Measurements from ENCODE around the gene AGBL4. TPM values are rescaled to one million over a fixed set of nuclear protein-coding genes. Genes with fewer than 3 reads are reported as not detected.
"Not testable (repeated sequence)": the region's sequence is repeated elsewhere in the genome, so short reads cannot be mapped to it uniquely, and the experiment has no call there.

Gene AGBL4
- total RNA-seq, 1 experiment from 2014 or later: not detected

DNA sequence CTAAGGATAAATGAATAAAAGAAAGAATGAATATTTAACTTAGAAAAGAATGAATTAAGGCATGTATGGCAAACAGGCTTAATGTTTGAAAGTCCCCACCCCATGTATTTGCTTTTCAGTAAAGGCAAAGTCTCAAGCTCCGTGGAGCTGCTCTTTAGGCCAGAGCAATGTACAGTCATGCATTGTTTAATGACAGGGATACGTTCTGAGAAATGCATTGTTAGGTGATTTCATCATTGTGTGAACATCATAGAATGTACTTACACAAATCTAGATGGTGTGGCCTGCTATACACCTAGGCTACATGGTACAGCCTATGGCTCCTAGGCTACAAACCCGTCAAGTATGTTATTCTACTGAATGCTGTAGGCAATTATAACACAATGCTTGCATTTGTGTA is 1500.2 kb downstream of the AGBL4 start:
- no peak for DNase-seq (ENCODE audit: low read depth, low spot score)
- Histone ChIP-seq H3K36me3 (ENCODE audit: control insufficient read depth in 1 of 2, insufficient read depth in 2 of 2, low read length in 2 of 2) (no peaks in the 10 kb centered on the region), H3K4me1 (ENCODE audit: control insufficient read depth in 1 of 2, insufficient read depth in 2 of 2, low read length in 2 of 2) (no peaks in the 10 kb centered on the region), H2AFZ (ENCODE audit: low read depth, low read length, poor library complexity, severe bottlenecking) (no peak overlapping the region), H3K9ac (ENCODE audit: low read length) (no peak overlapping the region), H3K9me2 (ENCODE audit: insufficient read depth) (no peaks in the 10 kb centered on the region), H3K4me3 (replicated peaks in 1 of 2; ENCODE audit: low read depth in 1 of 2, low read length in 2 of 2) (no peak overlapping the region), H4K20me1 (ENCODE audit: insufficient read depth) (no peaks in the 10 kb centered on the region), H3K79me2 (ENCODE audit: insufficient read depth, low read length) (no peaks in the 10 kb centered on the region), H3K4me2 (ENCODE audit: low read length) (no peak overlapping the region), H3K27ac (ENCODE audit: low read depth, low read length) (no peak overlapping the region), H3K9me3 (ENCODE audit: control insufficient read depth in 1 of 2, insufficient read depth in 1 of 2, low read depth in 1 of 2, low read length in 2 of 2) (no peaks in the 10 kb centered on the region), H3K27me3 (ENCODE audit: insufficient read depth, low read length) (peaks cover 46% of the 10 kb centered on the region)
- ChIA-PET POLR2A (no interaction called here), RAD21 (ENCODE audit: low non-redundant PET in 1 of 2, low total read pairs in 2 of 2, uncharacterized antibody in 2 of 2, unreplicated experiment in 2 of 2) (no interaction called here), CTCF (no interaction called here)
- no TSS peak for BruUV-seq (replicated peaks)
- intact Hi-C loops (cut with micrococcal nuclease): no loop called here
- TF ChIP-seq YY1 (IDR thresholded peaks at IDR 0.05; ENCODE audit: extremely low read depth, insufficient replicate concordance, low read depth, low read length) (no peak), FOSL1 (IDR thresholded peaks at IDR 0.05; ENCODE audit: low read depth) (no peak), RAD21 (IDR thresholded peaks at IDR 0.05; ENCODE audit: low read depth) (no peak), SIN3A (IDR thresholded peaks at IDR 0.05; ENCODE audit: low read depth) (no peak), SP1 (IDR thresholded peaks at IDR 0.05; ENCODE audit: low read depth) (no peak), CBX3 (IDR thresholded peaks at IDR 0.05; ENCODE audit: low read depth) (no peak), ELF1 (IDR thresholded peaks at IDR 0.05; ENCODE audit: borderline replicate concordance, low read depth) (no peak), SRF (IDR thresholded peaks at IDR 0.05; ENCODE audit: low read depth) (no peak), POLR2A (IDR thresholded peaks at IDR 0.05; ENCODE audit: borderline replicate concordance, extremely low read depth, insufficient read depth, insufficient read length) (no peak), ZFX (IDR thresholded peaks at IDR 0.05) (no peak)
- ATAC-seq: no peak

- H2AFZ ChIP-seq (ENCODE audit: low read depth, low read length, poor library complexity, severe bottlenecking); H3K27ac ChIP-seq (ENCODE audit: low read depth, low read length); H4K20me1 ChIP-seq (ENCODE audit: insufficient read depth); DNase-seq (ENCODE audit: low read depth, low spot score); POLR2A ChIA-PET; intact Hi-C loops (cut with micrococcal nuclease); CTCF ChIA-PET; H3K9me3 ChIP-seq (ENCODE audit: control insufficient read depth in 1 of 2, insufficient read depth in 1 of 2, low read depth in 1 of 2, low read length in 2 of 2); H3K4me2 ChIP-seq (ENCODE audit: low read length); H3K4me1 ChIP-seq (ENCODE audit: control insufficient read depth in 1 of 2, insufficient read depth in 2 of 2, low read length in 2 of 2); H3K79me2 ChIP-seq (ENCODE audit: insufficient read depth, low read length); H3K36me3 ChIP-seq (ENCODE audit: control insufficient read depth in 1 of 2, insufficient read depth in 2 of 2, low read length in 2 of 2); ATAC-seq; H3K4me3 ChIP-seq (replicated peaks in 1 of 2; ENCODE audit: low read depth in 1 of 2, low read length in 2 of 2); H3K9me2 ChIP-seq (ENCODE audit: insufficient read depth); RAD21 ChIA-PET (ENCODE audit: low non-redundant PET in 1 of 2, low total read pairs in 2 of 2, uncharacterized antibody in 2 of 2, unreplicated experiment in 2 of 2); BruUV-seq (replicated peaks); H3K9ac ChIP-seq (ENCODE audit: low read length): not testable (repeated sequence)
- peaks cover 27% of the 10 kb centered on the region for H3K27me3 ChIP-seq (ENCODE audit: insufficient read depth, low read length)
These were observed 1503.9 kb downstream of the AGBL4 start for GRCh38 chr1:48519896-48520295.

All from HCT116 (cell line).